GM12878 (cell line): Measurements from ENCODE around the gene KIF11. TPM values are rescaled to one million over a fixed set of nuclear protein-coding genes. Genes with fewer than 3 reads are reported as not detected.
A peak's percentile ranks its signal among the peaks of the same experiment; 100 is the strongest.

Source experiments
- ATAC-seq: fragments of 200-7000 bp; cut with Tn5 transposase; 3 replicates; pipeline ENCODE4 v1.9.1; 2020; ENCODE audit warnings: mild to moderate bottlenecking, moderate library complexity
- BruUV-seq: library from RNA; stranded (reverse); fragments of 400-500 nt; replicated peaks from 2 replicates; lab custom pipeline; 2021; lab: Mats Ljungman, UMichigan
- CTCF ChIA-PET: fragments of 300-600 bp; sonication (Branson Sonifier 250); formaldehyde crosslinking; extraction: SDS; loops from one replicate; lab custom pipeline; 2021; ENCODE audit warnings: inconsistent platforms; lab: Yijun Ruan, JAX
- POLR2A ChIA-PET: fragments of 350-600 bp; formaldehyde crosslinking; extraction: SDS; loops from one replicate; lab custom pipeline; 2021; ENCODE audit warnings: inconsistent platforms; lab: Charles Lee
- RAD21 ChIA-PET: fragments of 300-600 bp; sonication (Branson Sonifier 250); formaldehyde crosslinking; loops from one replicate; lab custom pipeline; 2023; ENCODE audit warnings: antibody characterized with exemption; ENCODE audit not compliant: unreplicated experiment; lab: Charles Lee
- SMC1A ChIA-PET: fragments of 300-600 bp; sonication (Branson Sonifier 250); formaldehyde crosslinking; loops from one replicate; lab custom pipeline; 2023; ENCODE audit not compliant: unreplicated experiment, uncharacterized antibody; lab: Charles Lee
- DNase-seq: peaks from one replicate; pipeline ENCODE4 v3.0.0-alpha.2; 2011; ENCODE audit warnings: low read depth, low spot score
- FAIRE-seq: peaks from 3 replicates; lab custom pipeline; 2011; peaks lifted over from hg19 to GRCh38; lab: Jason Lieb, UNC
- H2AFZ ChIP-seq: 2 replicates; pipeline ENCODE4 v1.6.0; 2011; ENCODE audit warnings: low read depth, low read length, control low read depth; ENCODE audit not compliant: control insufficient read depth
- H3K27ac ChIP-seq: 2 replicates; pipeline ENCODE4 v1.5.1; 2011; ENCODE audit warnings: control low read depth; ENCODE audit not compliant: control insufficient read depth, insufficient read depth
- H3K27me3 ChIP-seq, 2 experiments: replicated peaks in 1 of 2; 2 replicates each; pipeline versions ENCODE4 v1.6.0 to v1.6.1; 2011; ENCODE audit warnings: low read length in 1 of 2; ENCODE audit not compliant: control insufficient read depth in 2 of 2, insufficient read depth in 2 of 2
- H3K36me3 ChIP-seq, 2 experiments: 2 replicates each; pipeline ENCODE4 v1.5.1; 2011; ENCODE audit warnings: low read length in 1 of 2; ENCODE audit not compliant: control insufficient read depth in 2 of 2, insufficient read depth in 2 of 2
- H3K4me1 ChIP-seq: 2 replicates; pipeline ENCODE4 v1.6.1; 2011; ENCODE audit warnings: mild to moderate bottlenecking, low read length, moderate library complexity, mixed read lengths; ENCODE audit not compliant: control insufficient read depth, insufficient read depth
- H3K4me2 ChIP-seq: 2 replicates; pipeline ENCODE4 v1.6.0; 2011; ENCODE audit warnings: control low read depth; ENCODE audit not compliant: control insufficient read depth, insufficient read depth
- H3K4me3 ChIP-seq: fragments of 200-600 bp; sonication (generic); 2 replicates; pipeline ENCODE4 v1.5.1; 2016
- H3K79me2 ChIP-seq: 2 replicates; pipeline ENCODE4 v1.6.0; 2011; ENCODE audit warnings: low read length; ENCODE audit not compliant: control insufficient read depth, insufficient read depth
- H3K9ac ChIP-seq: 2 replicates; pipeline ENCODE4 v1.8.0; 2011; ENCODE audit warnings: low read length, control low read depth, mixed read lengths; ENCODE audit not compliant: control insufficient read depth, insufficient read depth
- H3K9me3 ChIP-seq: replicated peaks from 3 replicates; pipeline ENCODE4 v1.5.1; 2011; ENCODE audit warnings: mild to moderate bottlenecking, low read length; ENCODE audit not compliant: control insufficient read depth, insufficient read depth
- H4K20me1 ChIP-seq: 2 replicates; pipeline ENCODE4 v1.6.0; 2011; ENCODE audit not compliant: control insufficient read depth, insufficient read depth
- CBX3 ChIP-seq: fragments of 200-600 bp; sonication (generic); IDR thresholded peaks from 2 replicates; pipeline ENCODE4 v1.6.1; 2016; ENCODE audit warnings: low read depth, borderline replicate concordance
- CREM ChIP-seq: IDR thresholded peaks from 2 replicates; pipeline ENCODE4 v1.6.1; 2014; ENCODE audit warnings: antibody characterized with exemption, low read depth
- HCFC1 ChIP-seq: fragments of 150-350 bp; IDR thresholded peaks from 2 replicates; pipeline ENCODE4 v1.6.1; 2014; ENCODE audit warnings: low read length
- JUNB ChIP-seq: IDR thresholded peaks from 2 replicates; pipeline ENCODE4 v1.6.1; 2016; ENCODE audit warnings: antibody characterized with exemption, mild to moderate bottlenecking
- MYB ChIP-seq: fragments of 150-350 bp; IDR thresholded peaks from 2 replicates; pipeline ENCODE4 v1.6.1; 2014; ENCODE audit warnings: mild to moderate bottlenecking, low read depth, low read length, borderline replicate concordance
- RUNX3 ChIP-seq: IDR thresholded peaks from 2 replicates; pipeline ENCODE4 v1.6.1; 2012; ENCODE audit warnings: low read length, inconsistent platforms
- ZBTB4 ChIP-seq: fragments of 450-650 bp; formaldehyde crosslinking; IDR thresholded peaks from 2 replicates; pipeline ENCODE4 v1.4.0; 2022; ENCODE audit warnings: mild to moderate bottlenecking, moderate library complexity
- ZSCAN29 ChIP-seq: fragments of 450-650 bp; IDR thresholded peaks from 2 replicates; pipeline ENCODE4 v1.6.1; 2017; ENCODE audit warnings: mild to moderate bottlenecking, moderate library complexity
- WGBS: methylation state at CpG from one replicate; pipeline ENCODE4 v1.1.6; 2016; ENCODE audit warnings: low lambda C conversion rate; ENCODE audit not compliant: insufficient replicate concordance, insufficient coverage; ENCODE audit errors: missing lambda C conversion rate; 5-methylcytosine and 5-hydroxymethylcytosine counted together
- in situ Hi-C: fragments of 300-500 bp; cut with MboI; formaldehyde crosslinking; loops from 9 replicates; pipeline ENCODE4 v1.14.3; 2018; ENCODE audit warnings: mixed read lengths
- intact Hi-C: fragments of 100-400 bp; cut with micrococcal nuclease; formaldehyde crosslinking; loops from one replicate; pipeline ENCODE4 v1.14.2; 2022; ENCODE audit not compliant: unreplicated experiment
- polyA plus RNA-seq, 11 experiments: library from polyadenylated mRNA; depleted of rRNA in 4 of 11; unstranded in 6 of 11; stranded (reverse) in 5 of 11; fragments of >200 nt; fragmentation: Nextera tagmentation in 4 of 11; fragmentation: Illumina TruSeq in 1 of 11; extraction: Ambion mirVana in 4 of 11; extraction: Trizol in 1 of 11; gene quantifications; 1 replicate in 1 of 11; 2 replicates in 10 of 11; pipeline versions ENCODE4 v1.2.1 to v1.2.3, GENCODE V29; 2011 to 2016; ENCODE audit warnings: inconsistent platforms in 2 of 11, missing spikeins in 2 of 11, low read depth in 1 of 11
- total RNA-seq, 4 experiments: library from RNA; depleted of rRNA in 3 of 4; stranded (reverse); fragments of >200 nt in 3 of 4; fragmentation: Illumina TruSeq in 1 of 4; extraction: Trizol in 1 of 4; gene quantifications; 2 replicates each; pipeline versions ENCODE4 v1.2.1 to v1.2.3, GENCODE V29; 2013 to 2021
- TF ChIP-seq, protein P1 (sequence below): fragments of 450-650 bp; IDR thresholded peaks from 2 replicates; pipeline ENCODE4 v1.6.1; 2016; ENCODE audit warnings: mild to moderate bottlenecking
- TF ChIP-seq, protein P2 (sequence below): IDR thresholded peaks from 2 replicates; pipeline ENCODE4 v1.6.1; 2011; ENCODE audit warnings: mild to moderate bottlenecking, low read depth, low read length, moderate library complexity; ENCODE audit not compliant: insufficient replicate concordance

The KIF11 gene
- total and polyA plus RNA-seq, 10 of the 15 experiments (the other 5 are each of a cell fraction or from before 2014, with no cell fraction given), result 14.1 to 79.8 (median 41.9) TPM

DNA sequence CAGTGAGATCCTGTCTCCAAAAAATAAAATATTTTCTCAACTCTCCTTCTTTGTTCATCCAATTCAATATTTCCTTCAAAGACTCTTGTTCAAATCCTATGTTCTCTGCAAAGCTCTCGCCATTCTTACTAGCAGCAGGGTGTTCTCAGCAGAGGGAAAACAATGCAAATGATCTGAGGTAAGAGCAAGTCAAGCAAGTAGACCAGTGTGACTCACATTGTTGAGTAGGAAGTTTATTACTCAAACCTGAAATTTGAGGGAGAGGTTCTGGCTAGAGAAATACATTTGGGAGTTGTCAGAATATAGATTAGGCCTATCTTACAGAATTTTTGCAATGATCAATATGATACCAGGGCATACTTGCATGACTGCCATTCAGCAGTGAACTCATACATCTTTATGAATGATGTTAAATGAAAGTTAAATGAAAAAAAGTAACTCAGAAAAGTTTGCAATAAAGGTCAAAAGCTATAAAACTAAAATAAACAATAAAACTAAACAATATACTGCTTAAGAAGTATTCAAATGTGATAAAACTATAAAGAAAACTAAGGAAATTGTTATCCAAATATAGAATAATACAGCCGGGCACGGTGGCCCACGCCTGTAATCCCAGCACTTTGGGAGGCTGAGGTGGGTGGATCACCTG is 24.9 kb upstream of the KIF11 start (continued):
- TF ChIP-seq, protein P1, sequence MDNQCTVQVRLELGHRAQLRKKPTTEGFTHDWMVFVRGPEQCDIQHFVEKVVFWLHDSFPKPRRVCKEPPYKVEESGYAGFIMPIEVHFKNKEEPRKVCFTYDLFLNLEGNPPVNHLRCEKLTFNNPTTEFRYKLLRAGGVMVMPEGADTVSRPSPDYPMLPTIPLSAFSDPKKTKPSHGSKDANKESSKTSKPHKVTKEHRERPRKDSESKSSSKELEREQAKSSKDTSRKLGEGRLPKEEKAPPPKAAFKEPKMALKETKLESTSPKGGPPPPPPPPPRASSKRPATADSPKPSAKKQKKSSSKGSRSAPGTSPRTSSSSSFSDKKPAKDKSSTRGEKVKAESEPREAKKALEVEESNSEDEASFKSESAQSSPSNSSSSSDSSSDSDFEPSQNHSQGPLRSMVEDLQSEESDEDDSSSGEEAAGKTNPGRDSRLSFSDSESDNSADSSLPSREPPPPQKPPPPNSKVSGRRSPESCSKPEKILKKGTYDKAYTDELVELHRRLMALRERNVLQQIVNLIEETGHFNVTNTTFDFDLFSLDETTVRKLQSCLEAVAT, result no peak
- TF ChIP-seq CREM, result peak; percentile 50; the same call in 1 of the 2 replicates
- TF ChIP-seq RUNX3, result peak; percentile 57
- no peak for TF ChIP-seq CBX3
- TF ChIP-seq ZSCAN29, result no peak
- no peak for TF ChIP-seq MYB
- no peak for TF ChIP-seq HCFC1
- TF ChIP-seq, protein P2, sequence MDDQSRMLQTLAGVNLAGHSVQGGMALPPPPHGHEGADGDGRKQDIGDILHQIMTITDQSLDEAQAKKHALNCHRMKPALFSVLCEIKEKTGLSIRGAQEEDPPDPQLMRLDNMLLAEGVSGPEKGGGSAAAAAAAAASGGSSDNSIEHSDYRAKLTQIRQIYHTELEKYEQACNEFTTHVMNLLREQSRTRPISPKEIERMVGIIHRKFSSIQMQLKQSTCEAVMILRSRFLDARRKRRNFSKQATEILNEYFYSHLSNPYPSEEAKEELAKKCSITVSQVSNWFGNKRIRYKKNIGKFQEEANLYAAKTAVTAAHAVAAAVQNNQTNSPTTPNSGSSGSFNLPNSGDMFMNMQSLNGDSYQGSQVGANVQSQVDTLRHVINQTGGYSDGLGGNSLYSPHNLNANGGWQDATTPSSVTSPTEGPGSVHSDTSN, result no peak
- peak; percentile 68 for TF ChIP-seq JUNB

DNA sequence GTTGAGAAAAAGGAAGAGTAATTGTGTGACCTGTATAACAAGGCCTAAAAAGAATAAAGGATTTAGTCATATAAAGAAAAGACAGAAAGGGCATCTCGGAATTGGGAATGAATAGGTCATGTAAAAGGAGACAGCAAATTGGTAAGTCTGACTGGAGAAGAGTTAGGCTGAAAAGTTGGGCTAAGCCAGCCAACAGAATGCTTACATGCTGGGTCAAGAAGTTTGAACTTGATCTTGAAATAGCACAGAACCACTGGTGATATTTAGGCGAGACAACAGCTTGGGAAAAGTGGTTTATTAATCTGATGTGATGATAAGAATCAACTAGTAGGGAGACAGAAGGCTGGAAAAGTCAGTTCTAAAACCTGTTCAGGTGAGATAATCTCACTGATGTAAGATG is 23.9 kb upstream of the KIF11 start:
- POLR2A ChIA-PET, result no interaction called here
- Histone ChIP-seq H3K4me2 (no peak overlapping the region), H2AFZ (no peak overlapping the region), H3K36me3 (peaks cover 0 to 2% of the 10 kb centered on the region in 2 experiments; a peak in 2 of 4 replicates), H3K27ac (no peak overlapping the region), H3K27me3 (no peaks in the 10 kb centered on the region), H3K9ac (no peak overlapping the region), H3K4me3 (no peak overlapping the region), H4K20me1 (no peaks in the 10 kb centered on the region), H3K79me2 (peaks cover 49% of the 10 kb centered on the region), H3K9me3 (no peaks in the 10 kb centered on the region), H3K4me1 (peaks cover 10% of the 10 kb centered on the region)
- in situ Hi-C loops, result no loop called here
- 68% methylated on average over 2 of the region's 2 CpGs for WGBS
- ATAC-seq (no peak), FAIRE-seq (no peak), DNase-seq (no peak)
- SMC1A ChIA-PET, result interaction anchor here (10.3 kb wide), 1 partner anchor 51 kb away, joined by 106 read pairs; no protein-coding TSS in a partner anchor
- TF ChIP-seq ZBTB4 (CRISPR knock-in tag), result no peak
- intact Hi-C loops, result no loop called here
- no TSS peak for BruUV-seq
- CTCF ChIA-PET, result interaction anchor here (0.6 kb wide), 1 partner anchor 1127 kb away, joined by 3 read pairs; no protein-coding TSS in a partner anchor
- RAD21 ChIA-PET, result no interaction called here
